Uterus (tissue), 4 donors: ENCODE measurements around the gene DIPK1A. TPM values are rescaled to one million over a fixed set of nuclear protein-coding genes. Genes with fewer than 3 reads are reported as not detected.

Experiments used
- DNase-seq, 2 donors: peaks; one replicate each; pipeline ENCODE4 v3.0.0-alpha.2; 2019 to 2020
- H3K27ac ChIP-seq, 2 donors: fragments of 200-600 bp; sonication (generic); 1 replicate in 1 of 2; 2 replicates in 1 of 2; pipeline ENCODE4 v1.5.1; 2016 to 2018
- H3K27me3 ChIP-seq, 2 donors: fragments of 200-600 bp; sonication (generic); one replicate each; pipeline ENCODE4 v1.5.1; 2018 to 2019; ENCODE audit warnings: control low read depth in 1 of 2
- H3K36me3 ChIP-seq, 2 donors: fragments of 200-600 bp; sonication (generic); one replicate each; pipeline ENCODE4 v1.5.1; 2019; ENCODE audit warnings: control low read depth in 1 of 2
- H3K4me1 ChIP-seq, 2 donors: fragments of 200-600 bp; sonication (generic); one replicate each; pipeline ENCODE4 v1.5.1; 2018 to 2019; ENCODE audit warnings: control low read depth in 1 of 2
- H3K4me3 ChIP-seq, 2 donors: fragments of 200-600 bp; sonication (generic); 1 replicate in 1 of 2; 2 replicates in 1 of 2; pipeline ENCODE4 v1.5.1; 2018 to 2019; ENCODE audit warnings: mild to moderate bottlenecking in 1 of 2
- H3K9me3 ChIP-seq, 2 donors: fragments of 200-600 bp; sonication (generic); one replicate each; pipeline ENCODE4 v1.5.1; 2019; ENCODE audit warnings: control low read depth in 1 of 2
- CTCF ChIP-seq, 4 experiments: fragments of 200-600 bp in 2 of 4; fragments of 450-650 bp in 2 of 4; sonication (generic) in 2 of 4; IDR thresholded peaks; one replicate each; pipeline ENCODE4 v1.5.1; 2016 to 2019; ENCODE audit warnings: antibody characterized with exemption in 4 of 4, mild to moderate bottlenecking in 2 of 4, moderate library complexity in 1 of 4
- POLR2A ChIP-seq, 2 donors: fragments of 450-650 bp; IDR thresholded peaks; one replicate each; pipeline ENCODE4 v1.6.1; 2016; ENCODE audit warnings: antibody characterized with exemption in 2 of 2, mild to moderate bottlenecking in 1 of 2, moderate library complexity in 1 of 2
- intact Hi-C: fragments of 100-400 bp; cut with DNase I; formaldehyde crosslinking; loops from one replicate; pipeline ENCODE4 v1.15.1; 2023; ENCODE audit warnings: low total_unique reads
- total RNA-seq, 4 donors: library from RNA; depleted of rRNA in 3 of 4; stranded (reverse); fragments of >200 nt in 3 of 4; gene quantifications; one replicate each; pipeline versions ENCODE4 v1.1.0 to v1.2.4, GENCODE V29; 2014 to 2023
- donor health status: DM: yes; HTN: yes; CAD: no.

Gene DIPK1A
- total RNA-seq, 4 donors from 2014 or later = 15.5 to 28.4 (median 20.8) TPM

DNA sequence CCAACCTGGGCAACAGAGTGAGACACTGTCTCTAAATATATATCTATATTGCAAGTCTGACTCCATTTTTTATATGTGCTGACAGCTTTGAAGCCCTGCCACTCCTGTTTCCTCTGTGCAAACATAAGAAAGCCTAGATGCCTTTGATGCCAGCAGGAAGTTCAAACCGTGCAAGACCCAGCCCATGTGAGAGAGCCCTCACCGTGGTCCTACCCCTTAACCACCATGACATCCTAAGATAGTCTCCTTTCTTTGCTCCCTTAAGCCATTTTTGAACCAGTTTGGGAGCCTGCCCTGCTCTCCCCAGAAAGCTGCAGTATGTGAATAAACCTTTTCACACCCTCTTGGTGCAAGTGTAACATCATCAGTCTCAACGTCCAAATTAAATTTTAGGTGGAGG is 3.7 kb upstream of the DIPK1A start:
- Histone ChIP-seq H3K36me3 (no peaks in the 10 kb centered on the region), H3K27ac (no peak overlapping the region), H3K4me1 (no peaks in the 10 kb centered on the region), H3K4me3 (no peak overlapping the region), H3K9me3 (no peaks in the 10 kb centered on the region), H3K27me3 (no peaks in the 10 kb centered on the region)
- no peak for DNase-seq
- TF ChIP-seq POLR2A (IDR thresholded peaks at IDR 0.05) (no peak), CTCF (IDR thresholded peaks at IDR 0.05) (no peak)
- intact Hi-C loops = no loop called here

DNA sequence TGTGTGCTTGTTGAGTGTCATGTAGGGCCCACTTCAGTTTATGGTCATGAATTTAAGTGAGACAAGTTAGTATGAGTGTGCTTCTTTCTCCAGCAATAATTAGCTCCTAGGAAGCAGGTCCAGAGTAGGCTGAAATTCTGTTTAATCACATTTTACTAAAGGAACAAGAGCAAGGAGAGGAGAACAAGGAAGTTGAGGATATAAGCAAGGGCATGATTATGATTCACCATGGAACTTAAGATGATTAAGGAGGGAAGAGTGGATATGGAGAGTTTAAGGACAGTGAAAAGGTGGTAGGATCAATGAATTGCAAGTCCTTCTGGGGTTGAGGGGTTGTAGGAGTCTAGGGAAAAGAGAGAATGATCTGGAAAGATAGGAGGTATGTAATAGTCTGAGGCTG is 3.1 kb upstream of the DIPK1A start:
- Histone ChIP-seq H3K4me3 (no peak overlapping the region), H3K4me1 (no peaks in the 10 kb centered on the region), H3K36me3 (no peaks in the 10 kb centered on the region), H3K9me3 (no peaks in the 10 kb centered on the region), H3K27ac (no peak overlapping the region), H3K27me3 (no peaks in the 10 kb centered on the region)
- intact Hi-C loops = no loop called here
- TF ChIP-seq CTCF (IDR thresholded peaks at IDR 0.05) (no peak), POLR2A (IDR thresholded peaks at IDR 0.05) (no peak)
- DNase-seq = no peak

DNA sequence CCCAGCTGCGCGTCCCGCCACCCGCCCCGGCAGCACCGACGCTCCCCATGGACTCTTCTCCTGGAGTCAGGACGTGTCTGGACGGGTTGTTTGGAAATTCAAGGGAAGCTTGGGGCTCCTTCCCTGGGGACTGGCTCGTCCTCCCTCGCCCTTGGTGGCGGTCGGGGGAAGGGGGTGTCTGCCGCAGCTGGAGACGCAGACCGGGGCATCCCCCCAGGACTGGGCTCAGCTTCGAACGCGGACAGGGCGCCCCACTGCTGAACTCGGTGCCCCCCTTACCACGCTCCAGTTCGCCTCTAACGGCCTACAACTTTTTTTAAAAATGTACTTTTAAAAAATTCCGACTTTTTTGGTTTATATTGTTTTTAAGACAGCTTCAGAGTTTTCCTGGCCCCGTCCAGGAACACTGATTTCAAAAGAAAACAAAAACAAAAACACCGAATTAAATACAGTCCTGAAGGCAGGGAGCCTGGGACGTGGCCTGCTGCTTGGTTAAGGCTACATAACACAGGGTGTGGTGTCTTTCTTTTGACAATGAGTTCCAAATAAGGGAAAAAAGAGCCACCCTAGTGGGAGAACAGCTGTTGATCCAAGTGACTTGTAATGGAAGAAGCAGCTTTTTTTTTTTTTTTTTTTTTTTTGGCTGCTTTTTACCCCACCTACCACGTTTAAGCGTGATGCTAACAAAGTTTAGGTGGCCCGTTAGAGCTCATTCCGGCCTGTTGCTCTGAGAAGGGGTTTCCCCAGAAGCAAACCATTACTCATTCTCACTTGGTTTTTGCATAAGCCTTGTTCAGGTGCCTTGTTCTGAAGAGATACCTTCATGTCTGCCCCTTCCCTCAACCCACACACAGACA is 862 bp upstream of the DIPK1A start:
- no peaks in the 10 kb centered on the region for H3K36me3 ChIP-seq
- intact Hi-C loops = no loop called here
- DNase-seq = peak; percentile 47 to 60

GRCh38 chr1:92960395-92961130 is 699 bp downstream of the DIPK1A start:
- Histone ChIP-seq H3K4me1 (no peaks in the 10 kb centered on the region), H3K36me3 (no peaks in the 10 kb centered on the region), H3K9me3 (no peaks in the 10 kb centered on the region), H3K27ac (peak overlapping the region; percentile 95 to 96), H3K27me3 (no peaks in the 10 kb centered on the region), H3K4me3 (peak overlapping the region; percentile 50 to 89)
- peak; percentile 53 to 67 for DNase-seq
- intact Hi-C loops = no loop called here
- peak; percentile 57 to 76 (median 72) for TF ChIP-seq CTCF (IDR thresholded peaks at IDR 0.05)
- peak in 1 of 2 donors; percentile 28 for TF ChIP-seq POLR2A (IDR thresholded peaks at IDR 0.05)

More for the DNA sequence above, 862 bp upstream of the DIPK1A start:
- H3K9me3 ChIP-seq = no peaks in the 10 kb centered on the region
- no peaks in the 10 kb centered on the region for H3K4me1 ChIP-seq
- TF ChIP-seq CTCF (IDR thresholded peaks at IDR 0.05) = no peak
- peak; percentile 22 to 80 for TF ChIP-seq POLR2A (IDR thresholded peaks at IDR 0.05)
- H3K27me3 ChIP-seq = no peaks in the 10 kb centered on the region
- H3K4me3 ChIP-seq = peak overlapping the region; percentile 50 to 89
- H3K27ac ChIP-seq = peak overlapping the region; percentile 95 to 96
